PC-9 (cell line): Measurements from ENCODE around the gene CYP11A1.

Experiments used
- CTCF ChIP-seq: fragments of 200-600 bp; sonication (generic); conservative IDR thresholded peaks from 2 replicates; pipeline ENCODE4 v1.6.1; 2017; ENCODE audit warnings: mixed run types, antibody characterized with exemption, mild to moderate bottlenecking, moderate library complexity
- EZH2 ChIP-seq: fragments of 200-600 bp; sonication (generic); IDR thresholded peaks from 2 replicates; pipeline ENCODE4 v1.8.0; 2017; ENCODE audit warnings: antibody characterized with exemption, low read depth

- TF ChIP-seq CTCF: no peak
- TF ChIP-seq EZH2: no peak
Measured at GRCh38 chr15:74403991-74404563, 36.6 kb upstream of the CYP11A1 start.
